MM.1S (cell line): ENCODE measurements around the gene ZNF672.

Experiments used
- EZH2 ChIP-seq: fragments of 300-600 bp; sonication (generic); optimal IDR thresholded peaks from 2 replicates; pipeline ENCODE3; 2017; ENCODE audit warnings: low read depth, mild to moderate bottlenecking, antibody characterized with exemption, low read length, mixed read lengths
- TF ChIP-seq, protein P1 (sequence below): fragments of 300-600 bp; sonication (generic); IDR thresholded peaks from 2 replicates; pipeline ENCODE4 v1.5.1; 2016; ENCODE audit warnings: antibody characterized with exemption, low read length, mixed read lengths

DNA sequence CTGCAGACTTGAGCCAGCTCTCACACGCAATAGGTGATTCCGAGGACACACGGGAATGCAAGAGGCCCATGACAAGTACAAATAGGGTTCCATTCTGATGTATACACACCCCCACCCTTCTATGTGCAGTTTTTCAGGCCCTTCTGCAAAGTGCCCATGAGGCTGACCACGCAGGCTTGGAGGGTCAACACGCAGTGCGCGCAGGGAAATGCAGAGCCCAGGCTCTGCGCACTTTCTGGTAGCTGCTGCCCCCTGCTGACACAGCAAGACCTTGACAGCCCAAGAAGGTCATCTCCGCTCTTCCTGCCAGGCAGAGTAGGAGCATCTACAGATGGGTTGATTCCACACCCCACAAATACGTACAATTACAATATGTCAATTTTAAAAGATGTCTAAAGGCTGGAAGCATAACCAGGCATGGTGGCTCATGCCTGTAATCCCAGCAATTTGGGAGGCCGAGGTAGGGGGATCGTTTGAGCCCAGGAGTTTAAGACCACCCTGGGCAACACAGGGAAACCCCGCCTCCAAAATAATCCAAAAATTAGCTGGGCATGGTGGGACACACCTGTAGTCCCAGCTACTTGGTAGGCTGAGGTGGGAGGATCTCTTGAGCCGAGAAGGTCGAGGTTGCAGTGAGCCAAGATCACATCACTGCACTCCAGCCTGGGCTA lies 30.8 kb upstream of the ZNF672 start:
- no peak for TF ChIP-seq EZH2
- TF ChIP-seq, protein P1, sequence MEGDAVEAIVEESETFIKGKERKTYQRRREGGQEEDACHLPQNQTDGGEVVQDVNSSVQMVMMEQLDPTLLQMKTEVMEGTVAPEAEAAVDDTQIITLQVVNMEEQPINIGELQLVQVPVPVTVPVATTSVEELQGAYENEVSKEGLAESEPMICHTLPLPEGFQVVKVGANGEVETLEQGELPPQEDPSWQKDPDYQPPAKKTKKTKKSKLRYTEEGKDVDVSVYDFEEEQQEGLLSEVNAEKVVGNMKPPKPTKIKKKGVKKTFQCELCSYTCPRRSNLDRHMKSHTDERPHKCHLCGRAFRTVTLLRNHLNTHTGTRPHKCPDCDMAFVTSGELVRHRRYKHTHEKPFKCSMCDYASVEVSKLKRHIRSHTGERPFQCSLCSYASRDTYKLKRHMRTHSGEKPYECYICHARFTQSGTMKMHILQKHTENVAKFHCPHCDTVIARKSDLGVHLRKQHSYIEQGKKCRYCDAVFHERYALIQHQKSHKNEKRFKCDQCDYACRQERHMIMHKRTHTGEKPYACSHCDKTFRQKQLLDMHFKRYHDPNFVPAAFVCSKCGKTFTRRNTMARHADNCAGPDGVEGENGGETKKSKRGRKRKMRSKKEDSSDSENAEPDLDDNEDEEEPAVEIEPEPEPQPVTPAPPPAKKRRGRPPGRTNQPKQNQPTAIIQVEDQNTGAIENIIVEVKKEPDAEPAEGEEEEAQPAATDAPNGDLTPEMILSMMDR = peak; percentile 75
